GM10847 (cell line): ENCODE results near the gene ALG9.

Experiments used
- POLR2A ChIP-seq: IDR thresholded peaks from 2 replicates; pipeline ENCODE4 v1.6.1; 2011; ENCODE audit not compliant: insufficient read length; ENCODE audit errors: extremely low read depth

ALG9 gene

DNA sequence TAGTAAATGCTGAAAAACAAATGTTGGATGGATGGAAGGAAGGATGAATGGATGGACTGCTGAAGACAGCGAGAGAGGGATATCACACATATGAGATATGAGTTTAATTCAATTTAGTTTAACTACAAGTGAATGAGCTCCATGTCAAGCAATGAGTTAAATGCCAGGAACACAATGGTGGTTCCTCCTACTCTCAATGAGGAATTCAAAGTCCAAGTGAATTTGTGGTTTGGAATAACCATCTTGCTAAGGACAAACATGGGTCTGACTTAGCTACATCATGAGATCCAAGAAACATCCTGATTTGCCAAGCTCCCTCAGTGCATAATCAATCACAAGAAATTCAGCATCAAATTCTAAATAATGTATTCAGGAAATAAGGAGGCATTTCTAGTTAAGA lies 79.1 kb downstream of the ALG9 start:
- TF ChIP-seq POLR2A = no peak

- no peak for TF ChIP-seq POLR2A
Measured at GRCh38 chr11:111788464-111788863, 82.9 kb downstream of the ALG9 start.

DNA sequence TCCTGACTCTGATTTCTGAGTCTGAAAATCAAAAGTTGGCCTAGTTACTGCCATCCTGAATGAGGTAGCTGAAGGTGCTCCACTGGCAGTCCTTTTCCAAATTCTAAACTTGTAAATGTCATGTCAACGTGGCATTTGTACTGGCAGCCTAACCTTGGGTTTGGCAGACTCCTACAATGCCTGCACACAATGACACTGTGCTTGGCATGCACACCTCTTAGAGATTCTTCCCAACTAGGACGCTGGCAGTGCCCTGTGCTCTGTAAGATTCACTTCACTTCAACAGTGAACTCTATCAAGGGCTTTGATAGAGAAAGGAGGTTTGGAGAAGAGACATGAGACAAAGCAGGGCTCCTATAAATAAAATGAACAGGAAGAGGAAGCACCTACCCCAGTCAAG lies 83.3 kb downstream of the ALG9 start:
- no peak for TF ChIP-seq POLR2A

DNA sequence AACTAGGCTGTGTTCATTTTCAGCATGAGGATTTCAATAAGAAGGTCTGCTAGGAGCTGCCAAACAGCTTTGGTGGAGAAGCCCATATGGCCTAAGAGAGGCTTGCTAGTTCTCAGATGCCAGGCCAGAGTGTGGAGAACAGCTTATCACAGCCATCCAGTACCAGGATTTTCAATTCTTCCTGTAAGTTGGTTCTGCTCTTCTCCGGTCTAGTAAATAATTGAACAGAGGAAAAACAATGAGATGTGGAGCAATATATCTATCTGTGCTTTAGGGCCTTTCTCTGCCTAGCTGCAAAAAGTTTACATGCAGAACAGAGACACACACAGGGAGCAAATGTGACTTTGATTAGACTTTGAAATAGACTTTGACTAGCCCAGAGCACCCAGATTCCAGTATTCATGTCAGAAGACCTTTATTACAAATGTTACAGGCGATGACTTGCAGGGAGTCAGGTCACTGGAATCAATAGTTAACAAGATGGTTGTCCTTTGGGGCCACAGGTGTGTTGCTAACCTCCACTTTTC lies 85.4 kb downstream of the ALG9 start:
- TF ChIP-seq POLR2A = no peak

GRCh38 chr11:111785076-111785475 lies 86.3 kb downstream of the ALG9 start:
- no peak for TF ChIP-seq POLR2A

GRCh38 chr11:111782109-111782741 lies 89.2 kb downstream of the ALG9 start:
- no peak for TF ChIP-seq POLR2A

DNA sequence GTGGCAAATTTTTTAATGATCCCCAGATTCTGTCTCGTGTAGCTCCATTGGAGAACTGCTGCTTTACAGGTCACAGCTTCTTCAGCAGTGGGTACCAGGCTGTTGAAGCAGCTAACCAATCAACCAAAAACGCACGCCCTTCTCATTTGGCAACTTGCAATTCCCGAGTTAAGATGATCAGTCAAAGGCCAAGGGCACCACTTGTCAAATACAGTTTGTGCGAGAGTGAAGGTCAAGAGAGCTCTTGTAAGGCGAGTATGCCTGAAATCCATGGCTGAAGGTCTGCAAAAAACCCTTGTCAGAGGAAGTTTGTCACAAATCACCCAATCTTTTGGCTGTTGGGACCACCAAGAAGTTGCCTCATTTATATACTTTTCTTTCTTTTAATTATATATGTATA lies 92.3 kb downstream of the ALG9 start:
- no peak for TF ChIP-seq POLR2A

DNA sequence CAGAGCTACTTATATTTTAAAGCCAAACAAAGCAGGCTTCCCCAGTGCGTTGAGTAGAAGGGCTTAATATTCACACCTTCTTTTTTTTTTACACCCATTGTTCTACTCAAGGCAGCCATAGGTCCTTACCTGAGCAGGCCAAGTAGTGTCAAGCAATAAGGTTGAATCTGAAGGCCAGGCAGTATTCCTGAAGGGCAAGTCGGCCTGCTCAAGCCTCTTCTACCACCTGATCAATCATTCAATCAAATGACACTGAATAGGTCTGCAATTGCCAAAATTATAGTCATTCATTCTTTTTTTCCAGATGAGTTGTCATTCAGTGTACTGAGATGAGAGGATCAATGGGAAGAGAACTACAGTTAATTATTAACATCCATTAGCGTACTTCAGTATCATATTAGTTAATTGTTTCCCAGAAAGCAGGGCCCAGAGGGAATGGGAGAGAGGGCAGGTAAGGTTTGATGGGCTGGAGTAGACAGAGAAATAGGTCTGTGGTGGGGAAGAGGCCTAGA lies 93.3 kb downstream of the ALG9 start:
- no peak for TF ChIP-seq POLR2A

DNA sequence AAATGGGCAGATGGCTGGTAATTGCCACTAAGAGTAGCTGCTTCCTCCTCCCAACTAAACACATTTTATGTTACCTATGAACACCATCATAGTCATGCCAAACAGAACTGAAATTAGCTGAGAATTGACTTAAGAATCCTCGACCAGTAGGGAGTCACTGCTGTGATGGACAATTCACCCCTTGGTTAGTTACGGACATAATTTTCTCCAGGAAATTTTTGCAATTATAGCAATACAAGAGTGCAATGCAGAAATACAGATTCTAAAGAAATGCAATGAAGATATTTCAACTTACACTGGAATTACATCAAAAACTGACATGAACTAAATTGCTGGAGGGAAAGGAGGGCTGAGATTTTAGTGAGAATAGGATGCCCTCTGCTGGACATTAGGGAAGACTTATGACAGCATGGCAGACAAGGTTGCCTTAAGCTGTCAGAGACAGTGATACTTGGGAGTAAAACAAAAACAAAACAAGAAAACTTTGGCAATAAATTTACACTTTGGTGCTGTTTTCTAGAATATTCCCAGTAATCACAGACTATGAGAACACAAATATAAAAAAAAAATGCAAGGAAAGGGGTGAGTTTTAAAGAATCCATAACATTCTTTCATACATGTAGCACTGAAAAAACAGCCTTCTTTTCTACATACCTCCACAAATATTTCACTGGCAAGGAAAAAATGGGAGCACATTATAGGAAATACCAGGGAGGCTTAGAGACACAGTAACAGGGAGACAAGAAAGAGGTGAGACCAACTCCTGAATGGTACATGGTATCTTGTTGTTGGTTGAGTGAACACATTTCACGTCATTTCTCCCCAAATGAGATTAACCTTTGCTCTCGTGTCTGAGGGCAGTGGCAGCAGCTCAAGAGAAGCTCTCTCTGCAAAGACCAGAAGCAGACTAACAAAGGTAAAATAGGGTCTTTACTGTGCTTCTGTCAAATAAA lies 94.0 kb downstream of the ALG9 start:
- TF ChIP-seq POLR2A = no peak

- no peak for TF ChIP-seq POLR2A
Measured at GRCh38 chr11:111776398-111777093, 94.8 kb downstream of the ALG9 start.

DNA sequence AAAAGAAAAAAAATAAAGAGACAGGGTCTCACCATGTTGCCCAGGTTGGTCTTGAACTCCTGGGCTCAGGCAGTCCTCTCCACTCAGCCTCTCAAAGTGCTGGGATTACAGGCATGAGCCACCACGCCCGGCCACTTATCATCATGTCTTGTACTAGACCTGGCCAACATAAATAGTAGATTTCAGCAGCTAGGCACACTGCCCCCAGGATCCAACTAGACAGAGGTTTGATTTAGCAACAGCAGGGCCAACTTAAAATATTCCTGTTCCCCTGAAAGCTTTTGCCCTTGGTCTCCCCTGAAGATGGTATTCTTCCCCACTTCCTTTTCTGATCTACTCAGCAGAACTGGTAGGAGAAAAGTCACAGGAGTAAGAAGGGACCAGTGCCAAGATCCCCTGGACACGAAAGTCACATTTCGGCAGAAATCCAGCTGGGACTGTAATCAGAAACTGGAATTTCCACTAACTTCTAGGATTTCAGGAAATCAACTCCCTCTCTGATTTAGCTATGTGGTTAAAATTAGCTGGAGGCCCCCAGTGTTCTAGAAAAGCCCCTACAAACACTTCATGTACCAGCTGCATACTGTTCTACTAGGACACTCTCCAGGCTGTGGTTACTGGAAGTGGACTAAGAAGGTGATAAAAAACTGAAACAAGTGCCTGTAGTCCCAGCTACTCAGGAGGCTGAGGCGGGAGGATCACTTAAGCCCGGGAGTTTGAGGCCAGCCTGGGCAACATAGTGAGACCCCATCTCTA lies 96.2 kb downstream of the ALG9 start:
- no peak for TF ChIP-seq POLR2A

- no peak for TF ChIP-seq POLR2A
Measured at GRCh38 chr11:111772535-111772934, 98.8 kb downstream of the ALG9 start.

GRCh38 chr11:111770581-111771134 lies 100.7 kb downstream of the ALG9 start:
- no peak for TF ChIP-seq POLR2A

DNA sequence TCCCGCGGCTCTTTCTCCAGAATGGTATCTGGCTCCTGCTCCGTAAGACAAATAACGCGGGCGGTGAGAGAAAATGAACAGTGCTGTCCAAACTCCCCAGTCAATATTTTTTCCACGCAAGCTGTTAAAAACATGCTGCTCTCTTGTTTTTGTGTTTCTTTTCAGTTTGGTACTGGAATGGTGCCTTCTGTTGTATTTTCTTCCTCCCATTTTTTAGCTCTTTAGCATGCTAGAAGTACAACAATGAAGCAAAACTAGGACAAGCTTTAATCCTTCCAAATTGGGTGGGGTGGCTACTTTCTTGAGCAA lies 104.6 kb downstream of the ALG9 start:
- TF ChIP-seq POLR2A = no peak
